HepG2 (cell line): Measurements from ENCODE around the gene UBE2S. TPM values are rescaled to one million over a fixed set of nuclear protein-coding genes. Genes with fewer than 3 reads are reported as not detected.

ENCODE experiments used
- FOSL1 ChIP-seq: sonication (generic); formaldehyde crosslinking; IDR thresholded peaks from 2 replicates; pipeline ENCODE4 v1.9.0; 2021; ENCODE audit warnings: missing genetic modification reagents, borderline replicate concordance
- KMT2A ChIP-seq: sonication (generic); formaldehyde crosslinking; IDR thresholded peaks from 2 replicates; pipeline ENCODE4 v1.4.0; 2020; ENCODE audit warnings: missing genetic modification reagents
- NR3C1 ChIP-seq: sonication (generic); formaldehyde crosslinking; IDR thresholded peaks from 2 replicates; pipeline ENCODE4 v1.4.0; 2020; ENCODE audit warnings: missing genetic modification reagents
- ZNF446 ChIP-seq: sonication (generic); formaldehyde crosslinking; IDR thresholded peaks from 2 replicates; pipeline ENCODE4 v1.5.0; 2020; ENCODE audit warnings: mild to moderate bottlenecking, missing genetic modification reagents
- ZNF484 ChIP-seq: sonication (generic); formaldehyde crosslinking; IDR thresholded peaks from 2 replicates; pipeline ENCODE4 v1.5.1; 2020; ENCODE audit warnings: mild to moderate bottlenecking, low read depth, missing genetic modification reagents, borderline replicate concordance
- ZNF766 ChIP-seq: sonication (generic); formaldehyde crosslinking; IDR thresholded peaks from 2 replicates; pipeline ENCODE4 v1.5.0; 2020; ENCODE audit warnings: missing genetic modification reagents, borderline replicate concordance
- ZNF792 ChIP-seq: IDR thresholded peaks from 2 replicates; pipeline ENCODE4 v1.6.1; 2016
- ZSCAN20 ChIP-seq: sonication (generic); formaldehyde crosslinking; IDR thresholded peaks from 2 replicates; pipeline ENCODE4 v1.4.0; 2020; ENCODE audit warnings: missing genetic modification reagents, mild to moderate bottlenecking, borderline replicate concordance
- polyA plus RNA-seq, 8 experiments: library from polyadenylated mRNA; depleted of rRNA in 3 of 8; stranded (reverse) in 7 of 8; unstranded in 1 of 8; fragments of >200 nt; fragmentation: Illumina TruSeq in 4 of 8; extraction: Trizol in 4 of 8; gene quantifications; 2 replicates each; pipeline versions ENCODE4 v1.2.1 to v1.2.3, GENCODE V29; 2011 to 2016; ENCODE audit warnings: low read depth in 4 of 8, missing spikeins in 1 of 8, mixed read lengths in 1 of 8; ENCODE audit not compliant: insufficient read depth in 1 of 8
- total RNA-seq, 5 experiments: library from RNA; depleted of rRNA; stranded (reverse); fragments of >200 nt; fragmentation: Illumina TruSeq; extraction: Trizol; gene quantifications; 2 replicates each; pipeline ENCODE4 v1.2.3, GENCODE V29; 2016; ENCODE audit warnings: low read depth in 1 of 5
- TF ChIP-seq, protein P1 (sequence below): sonication (generic); formaldehyde crosslinking; IDR thresholded peaks from 2 replicates; pipeline ENCODE4 v1.4.0; 2020; ENCODE audit warnings: mild to moderate bottlenecking, missing genetic modification reagents
- TF ChIP-seq, protein P2 (sequence below): IDR thresholded peaks from 2 replicates; pipeline ENCODE4 v1.6.1; 2016; ENCODE audit warnings: low read depth, borderline replicate concordance
- TF ChIP-seq, protein P3 (sequence below): fragments of 450-650 bp; IDR thresholded peaks from 2 replicates; pipeline ENCODE4 v1.6.1; 2017
- TF ChIP-seq, protein P4 (sequence below): sonication (generic); formaldehyde crosslinking; conservative IDR thresholded peaks from 2 replicates; pipeline ENCODE4 v1.4.0; 2020; ENCODE audit warnings: mild to moderate bottlenecking, missing genetic modification reagents, moderate library complexity
- TF ChIP-seq, protein P5 (sequence below): sonication (generic); formaldehyde crosslinking; IDR thresholded peaks from 2 replicates; pipeline ENCODE4 v1.4.0; 2020; ENCODE audit warnings: missing genetic modification reagents

UBE2S gene
- total and polyA plus RNA-seq, 2 of the 13 experiments (the other 11 are each of a cell fraction or from before 2014, with no cell fraction given): 32.2 to 39.3 TPM

DNA sequence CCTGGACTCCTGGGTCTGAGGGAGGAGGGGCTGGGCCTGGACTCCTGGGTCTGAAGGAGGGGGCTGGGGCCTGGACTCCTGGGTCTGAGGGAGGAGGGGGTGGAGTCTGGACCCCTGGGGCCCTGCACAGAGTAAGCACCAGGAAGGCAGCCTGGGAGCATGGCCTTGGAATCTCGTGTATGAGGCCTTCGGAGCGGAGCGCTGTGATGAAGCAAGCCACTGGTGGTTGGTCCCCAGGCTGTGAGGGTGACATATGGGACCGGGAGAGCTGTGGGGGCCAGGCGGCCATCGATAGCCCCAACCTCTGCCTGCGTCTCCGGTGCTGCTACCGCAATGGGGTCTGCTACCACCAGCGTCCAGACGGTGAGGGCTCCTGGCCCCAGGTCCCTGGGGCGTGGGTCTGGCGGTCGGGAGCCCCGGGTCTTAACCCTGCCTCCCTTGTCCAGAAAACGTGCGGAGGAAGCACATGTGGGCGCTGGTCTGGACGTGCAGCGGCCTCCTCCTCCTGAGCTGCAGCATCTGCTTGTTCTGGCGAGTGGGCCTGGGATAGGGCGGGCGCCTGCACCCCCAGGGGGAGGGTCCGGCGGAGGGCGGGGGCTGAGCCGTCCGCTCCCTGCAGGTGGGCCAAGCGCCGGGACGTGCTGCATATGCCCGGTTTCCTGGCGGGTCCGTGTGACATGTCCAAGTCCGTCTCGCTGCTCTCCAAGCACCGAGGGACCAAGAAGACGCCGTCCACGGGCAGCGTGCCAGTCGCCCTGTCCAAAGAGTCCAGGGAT lies 30.0 kb downstream of the UBE2S start (continued):
- TF ChIP-seq, protein P1, sequence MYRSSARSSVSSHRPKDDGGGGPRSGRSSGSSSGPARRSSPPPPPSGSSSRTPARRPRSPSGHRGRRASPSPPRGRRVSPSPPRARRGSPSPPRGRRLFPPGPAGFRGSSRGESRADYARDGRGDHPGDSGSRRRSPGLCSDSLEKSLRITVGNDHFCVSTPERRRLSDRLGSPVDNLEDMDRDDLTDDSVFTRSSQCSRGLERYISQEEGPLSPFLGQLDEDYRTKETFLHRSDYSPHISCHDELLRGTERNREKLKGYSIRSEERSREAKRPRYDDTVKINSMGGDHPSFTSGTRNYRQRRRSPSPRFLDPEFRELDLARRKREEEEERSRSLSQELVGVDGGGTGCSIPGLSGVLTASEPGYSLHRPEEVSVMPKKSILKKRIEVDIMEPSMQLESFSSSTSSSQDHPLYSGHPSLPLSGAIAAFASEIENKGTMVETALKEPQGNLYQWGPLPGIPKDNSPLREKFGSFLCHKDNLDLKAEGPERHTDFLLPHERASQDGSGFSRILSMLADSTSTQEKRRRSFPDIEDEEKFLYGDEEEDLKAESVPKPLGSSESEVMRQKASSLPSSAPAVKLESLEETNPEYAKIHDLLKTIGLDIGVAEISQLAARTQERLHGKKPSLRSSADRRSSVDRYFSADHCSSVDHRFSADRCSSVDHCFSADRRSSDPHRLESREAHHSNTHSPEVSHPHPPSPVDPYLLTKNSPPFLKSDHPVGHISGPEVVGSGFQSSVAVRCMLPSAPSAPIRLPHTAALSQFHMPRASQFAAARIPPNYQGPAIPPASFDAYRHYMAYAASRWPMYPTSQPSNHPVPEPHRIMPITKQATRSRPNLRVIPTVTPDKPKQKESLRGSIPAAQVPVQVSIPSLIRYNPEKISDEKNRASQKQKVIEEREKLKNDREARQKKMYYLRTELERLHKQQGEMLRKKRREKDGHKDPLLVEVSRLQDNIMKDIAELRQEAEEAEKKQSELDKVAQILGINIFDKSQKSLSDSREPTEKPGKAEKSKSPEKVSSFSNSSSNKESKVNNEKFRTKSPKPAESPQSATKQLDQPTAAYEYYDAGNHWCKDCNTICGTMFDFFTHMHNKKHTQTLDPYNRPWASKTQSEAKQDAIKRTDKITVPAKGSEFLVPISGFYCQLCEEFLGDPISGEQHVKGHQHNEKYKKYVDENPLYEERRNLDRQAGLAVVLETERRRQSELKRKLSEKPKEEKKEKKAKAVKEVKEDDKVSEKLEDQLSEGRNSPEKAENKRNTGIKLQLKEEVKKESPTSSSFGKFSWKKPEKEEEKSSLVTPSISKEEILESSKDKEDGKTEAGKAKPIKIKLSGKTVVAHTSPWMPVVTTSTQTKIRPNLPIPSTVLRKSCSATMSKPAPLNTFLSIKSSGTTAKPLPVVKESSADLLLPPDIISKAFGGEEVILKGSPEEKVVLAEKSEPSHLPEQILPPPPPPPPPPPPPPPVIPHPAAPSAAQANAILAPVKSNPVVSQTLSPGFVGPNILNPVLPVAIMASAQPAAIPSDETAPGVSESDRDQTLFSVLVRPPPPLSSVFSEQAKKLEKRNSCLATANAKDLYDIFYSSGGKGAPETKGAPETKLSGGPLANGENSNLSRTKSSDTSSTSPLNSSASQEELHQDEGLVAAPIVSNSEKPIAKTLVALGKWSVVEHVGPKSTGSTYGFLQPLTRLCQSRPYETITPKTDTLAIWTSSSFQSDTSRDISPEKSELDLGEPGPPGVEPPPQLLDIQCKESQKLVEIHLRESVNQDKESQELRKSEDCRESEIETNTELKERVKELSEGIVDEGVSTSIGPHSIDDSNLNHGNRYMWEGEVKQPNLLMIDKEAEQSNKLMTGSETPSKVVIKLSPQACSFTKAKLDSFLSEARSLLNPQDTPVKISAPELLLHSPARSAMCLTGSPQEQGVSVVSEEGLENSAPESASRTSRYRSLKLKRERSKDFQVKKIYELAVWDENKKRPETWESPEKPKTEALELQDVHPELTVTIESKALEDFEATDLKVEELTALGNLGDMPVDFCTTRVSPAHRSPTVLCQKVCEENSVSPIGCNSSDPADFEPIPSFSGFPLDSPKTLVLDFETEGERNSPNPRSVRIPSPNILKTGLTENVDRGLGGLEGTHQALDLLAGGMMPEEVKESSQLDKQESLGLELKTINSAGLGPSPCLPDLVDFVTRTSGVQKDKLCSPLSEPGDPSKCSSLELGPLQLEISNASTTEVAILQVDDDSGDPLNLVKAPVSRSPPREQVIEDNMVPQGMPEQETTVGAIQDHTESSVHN: no peak
- TF ChIP-seq NR3C1 (CRISPR knock-in tag) (no peak), ZNF484 (CRISPR knock-in tag) (no peak), ZNF792 (CRISPR knock-in tag) (no peak), ZNF446 (CRISPR knock-in tag) (no peak), FOSL1 (no peak), ZNF766 (0 out of 2 replicates have a peak, but pooled peaks have one; percentile 38), KMT2A (CRISPR knock-in tag) (no peak), ZSCAN20 (no peak)
- TF ChIP-seq, protein P2, sequence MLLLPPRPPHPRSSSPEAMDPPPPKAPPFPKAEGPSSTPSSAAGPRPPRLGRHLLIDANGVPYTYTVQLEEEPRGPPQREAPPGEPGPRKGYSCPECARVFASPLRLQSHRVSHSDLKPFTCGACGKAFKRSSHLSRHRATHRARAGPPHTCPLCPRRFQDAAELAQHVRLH: no peak
- TF ChIP-seq, protein P3, sequence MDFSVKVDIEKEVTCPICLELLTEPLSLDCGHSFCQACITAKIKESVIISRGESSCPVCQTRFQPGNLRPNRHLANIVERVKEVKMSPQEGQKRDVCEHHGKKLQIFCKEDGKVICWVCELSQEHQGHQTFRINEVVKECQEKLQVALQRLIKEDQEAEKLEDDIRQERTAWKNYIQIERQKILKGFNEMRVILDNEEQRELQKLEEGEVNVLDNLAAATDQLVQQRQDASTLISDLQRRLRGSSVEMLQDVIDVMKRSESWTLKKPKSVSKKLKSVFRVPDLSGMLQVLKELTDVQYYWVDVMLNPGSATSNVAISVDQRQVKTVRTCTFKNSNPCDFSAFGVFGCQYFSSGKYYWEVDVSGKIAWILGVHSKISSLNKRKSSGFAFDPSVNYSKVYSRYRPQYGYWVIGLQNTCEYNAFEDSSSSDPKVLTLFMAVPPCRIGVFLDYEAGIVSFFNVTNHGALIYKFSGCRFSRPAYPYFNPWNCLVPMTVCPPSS: no peak
- TF ChIP-seq, protein P4, sequence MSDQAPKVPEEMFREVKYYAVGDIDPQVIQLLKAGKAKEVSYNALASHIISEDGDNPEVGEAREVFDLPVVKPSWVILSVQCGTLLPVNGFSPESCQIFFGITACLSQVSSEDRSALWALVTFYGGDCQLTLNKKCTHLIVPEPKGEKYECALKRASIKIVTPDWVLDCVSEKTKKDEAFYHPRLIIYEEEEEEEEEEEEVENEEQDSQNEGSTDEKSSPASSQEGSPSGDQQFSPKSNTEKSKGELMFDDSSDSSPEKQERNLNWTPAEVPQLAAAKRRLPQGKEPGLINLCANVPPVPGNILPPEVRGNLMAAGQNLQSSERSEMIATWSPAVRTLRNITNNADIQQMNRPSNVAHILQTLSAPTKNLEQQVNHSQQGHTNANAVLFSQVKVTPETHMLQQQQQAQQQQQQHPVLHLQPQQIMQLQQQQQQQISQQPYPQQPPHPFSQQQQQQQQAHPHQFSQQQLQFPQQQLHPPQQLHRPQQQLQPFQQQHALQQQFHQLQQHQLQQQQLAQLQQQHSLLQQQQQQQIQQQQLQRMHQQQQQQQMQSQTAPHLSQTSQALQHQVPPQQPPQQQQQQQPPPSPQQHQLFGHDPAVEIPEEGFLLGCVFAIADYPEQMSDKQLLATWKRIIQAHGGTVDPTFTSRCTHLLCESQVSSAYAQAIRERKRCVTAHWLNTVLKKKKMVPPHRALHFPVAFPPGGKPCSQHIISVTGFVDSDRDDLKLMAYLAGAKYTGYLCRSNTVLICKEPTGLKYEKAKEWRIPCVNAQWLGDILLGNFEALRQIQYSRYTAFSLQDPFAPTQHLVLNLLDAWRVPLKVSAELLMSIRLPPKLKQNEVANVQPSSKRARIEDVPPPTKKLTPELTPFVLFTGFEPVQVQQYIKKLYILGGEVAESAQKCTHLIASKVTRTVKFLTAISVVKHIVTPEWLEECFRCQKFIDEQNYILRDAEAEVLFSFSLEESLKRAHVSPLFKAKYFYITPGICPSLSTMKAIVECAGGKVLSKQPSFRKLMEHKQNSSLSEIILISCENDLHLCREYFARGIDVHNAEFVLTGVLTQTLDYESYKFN (CRISPR knock-in tag): peak; percentile 53
- TF ChIP-seq, protein P5, sequence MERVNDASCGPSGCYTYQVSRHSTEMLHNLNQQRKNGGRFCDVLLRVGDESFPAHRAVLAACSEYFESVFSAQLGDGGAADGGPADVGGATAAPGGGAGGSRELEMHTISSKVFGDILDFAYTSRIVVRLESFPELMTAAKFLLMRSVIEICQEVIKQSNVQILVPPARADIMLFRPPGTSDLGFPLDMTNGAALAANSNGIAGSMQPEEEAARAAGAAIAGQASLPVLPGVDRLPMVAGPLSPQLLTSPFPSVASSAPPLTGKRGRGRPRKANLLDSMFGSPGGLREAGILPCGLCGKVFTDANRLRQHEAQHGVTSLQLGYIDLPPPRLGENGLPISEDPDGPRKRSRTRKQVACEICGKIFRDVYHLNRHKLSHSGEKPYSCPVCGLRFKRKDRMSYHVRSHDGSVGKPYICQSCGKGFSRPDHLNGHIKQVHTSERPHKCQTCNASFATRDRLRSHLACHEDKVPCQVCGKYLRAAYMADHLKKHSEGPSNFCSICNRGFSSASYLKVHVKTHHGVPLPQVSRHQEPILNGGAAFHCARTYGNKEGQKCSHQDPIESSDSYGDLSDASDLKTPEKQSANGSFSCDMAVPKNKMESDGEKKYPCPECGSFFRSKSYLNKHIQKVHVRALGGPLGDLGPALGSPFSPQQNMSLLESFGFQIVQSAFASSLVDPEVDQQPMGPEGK (CRISPR knock-in tag): peak; percentile 60; the same call in 1 of the 2 replicates
